Measurements from ENCODE around the gene C21orf91.

Gene C21orf91

GRCh38 chr21:17782051-17782450 lies 37.1 kb downstream of the C21orf91 start:
- H3K4me3 ChIP-seq (ENCODE audit: low read depth, low read length), result no peak overlapping the region
- in situ Hi-C loops (cut with HindIII; ENCODE audit: low sequenced_read_pairs), result no loop called here
- no peak for TF ChIP-seq CTCF (IDR thresholded peaks at IDR 0.05; ENCODE audit: low read depth, low read length)
- DNase-seq (ENCODE audit: low read depth, low spot score), result no peak

GRCh38 chr21:17781524-17781923 lies 37.6 kb downstream of the C21orf91 start:
- no peak for TF ChIP-seq CTCF (IDR thresholded peaks at IDR 0.05; ENCODE audit: low read depth, low read length)
- DNase-seq (ENCODE audit: low read depth, low spot score), result no peak
- in situ Hi-C loops (cut with HindIII; ENCODE audit: low sequenced_read_pairs), result no loop called here
- H3K4me3 ChIP-seq (ENCODE audit: low read depth, low read length), result no peak overlapping the region

GRCh38 chr21:17780539-17780938 lies 38.6 kb downstream of the C21orf91 start:
- DNase-seq (ENCODE audit: low read depth, low spot score), result no peak
- TF ChIP-seq CTCF (IDR thresholded peaks at IDR 0.05; ENCODE audit: low read depth, low read length), result no peak
- in situ Hi-C loops (cut with HindIII; ENCODE audit: low sequenced_read_pairs), result no loop called here
- H3K4me3 ChIP-seq (ENCODE audit: low read depth, low read length), result no peak overlapping the region

- in situ Hi-C loops (cut with HindIII; ENCODE audit: low sequenced_read_pairs), result no loop called here
- H3K4me3 ChIP-seq (ENCODE audit: low read depth, low read length), result no peak overlapping the region
- TF ChIP-seq CTCF (IDR thresholded peaks at IDR 0.05; ENCODE audit: low read depth, low read length), result no peak
Observed at GRCh38 chr21:17779980-17780379, 39.2 kb downstream of the C21orf91 start.

GRCh38 chr21:17779496-17779895 lies 39.7 kb downstream of the C21orf91 start:
- H3K4me3 ChIP-seq (ENCODE audit: low read depth, low read length), result no peak overlapping the region
- no peak for DNase-seq (ENCODE audit: low read depth, low spot score)
- in situ Hi-C loops (cut with HindIII; ENCODE audit: low sequenced_read_pairs), result no loop called here
- no peak for TF ChIP-seq CTCF (IDR thresholded peaks at IDR 0.05; ENCODE audit: low read depth, low read length)

More at GRCh38 chr21:17779980-17780379, 39.2 kb downstream of the C21orf91 start:
- DNase-seq (ENCODE audit: low read depth, low spot score), result no peak

- in situ Hi-C loops (cut with HindIII; ENCODE audit: low sequenced_read_pairs), result no loop called here
- TF ChIP-seq CTCF (IDR thresholded peaks at IDR 0.05; ENCODE audit: low read depth, low read length), result no peak
- no peak for DNase-seq (ENCODE audit: low read depth, low spot score)
- no peak overlapping the region for H3K4me3 ChIP-seq (ENCODE audit: low read depth, low read length)
Observed at GRCh38 chr21:17777072-17777765, 41.9 kb downstream of the C21orf91 start.
